Suppressor macrophage treated with lipopolysaccharide for 4 hours (primary cell): Measurements from ENCODE around the gene AKAP8L.

Experiments
- DNase-seq: peaks from one replicate; pipeline ENCODE4 v3.0.0-alpha.2; 2020

Gene AKAP8L

GRCh38 chr19:15432629-15433518, 14.1 kb upstream of the AKAP8L start:
- peak; percentile 96 for DNase-seq

- DNase-seq, result no peak
Observed at GRCh38 chr19:15432018-15432494, 13.3 kb upstream of the AKAP8L start.

DNA sequence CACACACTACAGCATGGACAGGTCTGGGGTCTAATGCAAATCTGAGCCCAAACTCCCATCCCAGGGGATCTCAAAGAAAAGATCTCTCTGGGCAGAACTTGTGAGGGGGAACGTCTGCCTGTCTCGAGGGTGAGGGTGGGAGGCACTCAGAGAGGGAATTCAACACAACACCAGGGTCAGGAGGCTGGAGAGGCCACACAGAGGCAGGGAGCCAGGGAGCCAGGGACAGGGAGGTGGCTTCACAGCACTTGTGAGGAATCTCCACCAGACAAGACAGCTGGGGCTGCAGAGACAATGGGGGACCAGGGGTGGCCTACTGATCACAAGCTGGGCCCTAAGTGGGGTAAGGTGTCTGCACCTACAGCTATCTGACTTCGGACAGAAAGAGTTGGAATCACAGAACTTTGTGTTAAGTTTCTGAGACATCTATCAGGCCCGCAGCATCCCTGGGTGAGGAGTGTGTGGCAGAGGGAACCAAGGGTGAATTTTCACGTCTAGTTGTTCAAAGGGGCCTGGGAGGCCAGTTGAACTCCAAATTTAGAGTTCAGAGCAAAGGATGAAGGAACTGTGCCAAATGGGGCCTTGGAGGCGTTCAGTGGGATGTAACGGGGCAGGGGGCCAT, 12.7 kb upstream of the AKAP8L start:
- DNase-seq, result no peak

DNA sequence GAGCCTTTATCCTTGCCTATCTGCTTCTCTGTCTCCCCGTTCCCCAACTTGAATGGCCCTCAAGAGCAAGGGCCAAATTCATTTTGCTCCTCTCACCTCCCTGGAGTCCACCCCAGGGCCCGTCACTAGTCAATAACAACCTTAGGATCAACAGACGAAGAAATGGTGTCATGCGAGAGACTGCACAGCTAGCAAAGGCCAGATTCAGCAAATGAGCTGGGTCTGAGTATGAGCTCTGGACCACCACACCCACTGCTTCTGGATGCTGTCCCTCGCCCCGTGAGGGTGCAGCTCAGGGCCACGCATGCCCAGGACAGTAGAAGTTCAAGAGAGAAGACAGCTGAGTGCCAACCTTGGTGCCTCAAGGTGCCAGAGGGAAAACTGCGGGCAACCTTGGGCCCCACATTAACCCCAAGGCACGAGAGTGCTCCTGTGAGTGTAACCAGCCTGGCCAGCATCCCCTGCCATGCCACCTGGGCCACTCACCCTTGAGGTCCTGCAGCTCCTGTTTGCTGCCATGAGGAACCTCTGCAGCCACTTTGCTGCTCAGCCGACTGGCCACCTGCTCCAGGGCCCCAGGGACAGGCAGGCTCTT, 11.8 kb upstream of the AKAP8L start:
- DNase-seq, result no peak

DNA sequence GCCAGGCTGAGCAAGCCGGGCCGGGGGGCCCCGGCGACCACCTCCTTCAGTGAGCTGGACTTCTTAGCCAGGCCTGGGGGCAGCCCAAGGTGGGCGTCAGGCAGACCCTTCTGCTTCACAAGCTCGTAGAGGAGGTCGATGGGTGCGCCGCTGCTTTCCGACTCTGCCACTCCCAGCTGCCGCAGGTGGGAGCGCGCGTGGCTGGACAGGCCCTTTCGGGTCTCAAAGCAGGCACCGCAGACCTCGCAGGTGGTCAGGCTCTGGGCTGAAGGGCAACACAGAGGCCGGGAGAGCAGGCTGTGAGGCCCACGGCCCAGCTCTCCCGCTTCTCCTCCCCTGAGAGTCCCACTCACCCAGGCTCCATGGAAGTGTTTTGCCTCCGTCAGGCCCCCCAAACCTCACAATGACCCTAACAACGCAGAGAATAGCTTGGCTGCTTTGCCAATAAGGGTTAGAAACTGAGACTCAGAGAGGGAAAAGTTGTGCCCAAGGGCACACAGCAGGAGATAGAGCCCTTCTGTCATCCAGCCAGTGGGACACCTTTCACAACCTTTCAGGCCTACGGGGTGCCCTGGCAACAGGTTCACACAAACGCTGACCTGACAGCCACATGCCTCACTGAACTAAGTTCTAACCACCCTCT, 11.2 kb upstream of the AKAP8L start:
- DNase-seq, result no peak

DNA sequence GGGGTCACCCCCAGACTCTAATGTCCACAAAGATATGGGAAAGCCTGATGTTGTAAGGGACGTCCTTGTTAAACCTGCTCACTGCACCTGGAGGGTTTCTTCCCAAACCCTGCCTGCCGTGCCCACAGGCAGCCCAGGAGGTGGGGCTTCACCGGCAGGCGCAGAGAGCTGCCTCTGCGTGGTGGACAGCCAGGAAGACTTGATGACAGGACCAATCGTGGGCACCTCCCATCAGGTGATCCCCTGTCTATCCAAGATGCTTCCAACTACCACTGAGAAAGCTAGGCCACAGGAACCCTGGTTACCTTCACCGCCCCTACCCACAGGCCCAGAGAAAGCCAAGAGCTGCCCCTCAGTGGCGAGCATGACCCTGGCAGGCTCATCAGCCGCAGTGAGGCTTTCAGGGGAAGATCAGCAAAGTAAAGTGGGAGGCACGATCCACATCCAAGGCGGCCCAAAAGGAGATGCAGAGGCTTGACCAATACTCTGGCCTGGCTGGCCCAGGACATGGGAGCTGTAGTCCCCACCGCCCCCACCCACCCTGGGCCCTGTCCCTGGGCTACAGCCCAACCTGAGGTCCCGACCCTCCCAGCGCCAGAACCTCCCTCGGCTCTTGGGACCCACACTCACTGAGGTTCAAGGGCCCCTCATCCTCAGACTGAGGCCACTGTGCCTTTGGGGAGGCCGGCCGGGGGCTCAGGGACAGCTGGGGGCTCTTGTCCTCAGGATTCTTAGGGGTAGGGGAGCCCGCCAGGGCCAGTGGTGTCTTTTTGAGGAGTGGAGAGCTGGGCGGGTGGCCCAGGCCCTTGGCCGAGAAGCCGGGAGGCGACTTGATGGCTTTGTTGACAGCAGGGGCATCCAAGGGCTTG, 10.4 kb upstream of the AKAP8L start:
- DNase-seq, result no peak

- DNase-seq, result no peak
Observed at GRCh38 chr19:15427991-15428471, 9.2 kb upstream of the AKAP8L start.

GRCh38 chr19:15427350-15427700, 8.5 kb upstream of the AKAP8L start:
- DNase-seq, result no peak

DNA sequence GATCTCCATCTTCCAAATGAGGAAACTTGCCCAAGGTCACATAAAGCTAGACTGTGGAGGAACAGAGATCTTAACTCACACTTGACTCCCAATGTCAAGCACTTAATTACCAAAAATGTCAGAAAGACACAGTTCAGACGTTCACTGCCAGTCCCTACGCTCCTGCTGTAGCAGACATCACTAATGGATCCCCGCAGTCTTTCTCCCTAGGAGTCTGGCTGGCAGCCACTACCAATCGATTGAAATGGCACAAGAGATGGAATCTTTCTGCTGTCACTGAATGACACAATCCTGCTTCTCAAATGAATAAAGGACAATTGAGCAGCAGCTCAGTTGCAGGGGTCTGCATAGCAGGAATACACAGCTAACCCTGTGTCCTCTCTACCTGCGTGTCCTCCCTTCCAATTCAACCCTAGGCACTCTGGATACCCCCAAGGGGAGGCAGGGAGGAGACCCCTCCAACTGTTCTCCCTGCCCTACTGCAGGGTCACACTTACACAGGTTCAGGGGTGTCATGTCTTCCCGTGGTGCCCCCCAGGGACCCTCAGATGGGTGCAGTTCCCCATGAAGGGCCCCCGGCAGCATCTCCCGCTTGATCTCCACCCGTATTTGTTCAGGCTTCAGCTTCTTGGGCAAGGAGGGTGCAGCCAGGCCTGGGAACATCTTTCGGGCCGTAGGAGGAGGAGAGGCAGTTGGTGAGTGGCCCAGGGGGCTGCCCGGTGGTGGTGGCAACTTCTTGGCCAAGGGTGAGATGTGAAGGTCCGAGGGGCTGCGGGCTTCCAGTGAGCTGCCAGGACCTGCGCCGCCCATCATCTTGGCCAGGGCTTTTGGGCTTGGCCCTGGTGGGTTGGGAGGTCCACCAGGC, 7.9 kb upstream of the AKAP8L start:
- DNase-seq, result no peak

GRCh38 chr19:15425321-15425950, 6.6 kb upstream of the AKAP8L start:
- DNase-seq, result no peak

DNA sequence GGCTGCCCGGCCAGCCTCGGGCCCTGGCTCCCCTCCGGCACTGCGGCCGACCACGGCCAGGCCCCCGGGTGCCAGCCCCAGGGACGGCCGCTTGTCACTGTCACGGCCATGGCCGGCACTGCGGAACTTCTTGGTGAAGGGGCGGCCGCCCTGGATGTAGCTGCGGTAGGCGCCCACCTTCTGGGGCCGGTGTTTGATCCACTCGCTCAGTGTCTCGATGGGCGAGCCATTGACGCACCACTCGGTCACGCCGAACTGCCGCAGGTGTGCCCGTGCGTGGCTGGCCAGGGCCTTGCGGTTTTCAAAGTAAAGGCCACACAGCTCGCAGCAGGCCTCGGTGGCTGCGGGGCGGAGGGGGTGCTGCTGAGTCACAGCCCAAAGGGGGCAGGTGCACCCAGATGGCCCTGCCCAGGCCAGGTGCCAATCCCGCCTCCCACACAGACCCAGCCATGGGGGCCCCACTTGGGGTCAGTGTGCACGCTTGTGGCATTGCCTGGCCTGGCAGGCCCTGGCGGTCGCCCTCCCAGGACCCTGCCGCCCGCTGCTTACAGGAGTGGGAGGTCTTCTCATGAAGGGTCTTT, 6.0 kb upstream of the AKAP8L start:
- no peak for DNase-seq

GRCh38 chr19:15424121-15424520, 5.3 kb upstream of the AKAP8L start:
- DNase-seq, result no peak

- DNase-seq, result no peak
Observed at GRCh38 chr19:15423130-15423529, 4.3 kb upstream of the AKAP8L start.

DNA sequence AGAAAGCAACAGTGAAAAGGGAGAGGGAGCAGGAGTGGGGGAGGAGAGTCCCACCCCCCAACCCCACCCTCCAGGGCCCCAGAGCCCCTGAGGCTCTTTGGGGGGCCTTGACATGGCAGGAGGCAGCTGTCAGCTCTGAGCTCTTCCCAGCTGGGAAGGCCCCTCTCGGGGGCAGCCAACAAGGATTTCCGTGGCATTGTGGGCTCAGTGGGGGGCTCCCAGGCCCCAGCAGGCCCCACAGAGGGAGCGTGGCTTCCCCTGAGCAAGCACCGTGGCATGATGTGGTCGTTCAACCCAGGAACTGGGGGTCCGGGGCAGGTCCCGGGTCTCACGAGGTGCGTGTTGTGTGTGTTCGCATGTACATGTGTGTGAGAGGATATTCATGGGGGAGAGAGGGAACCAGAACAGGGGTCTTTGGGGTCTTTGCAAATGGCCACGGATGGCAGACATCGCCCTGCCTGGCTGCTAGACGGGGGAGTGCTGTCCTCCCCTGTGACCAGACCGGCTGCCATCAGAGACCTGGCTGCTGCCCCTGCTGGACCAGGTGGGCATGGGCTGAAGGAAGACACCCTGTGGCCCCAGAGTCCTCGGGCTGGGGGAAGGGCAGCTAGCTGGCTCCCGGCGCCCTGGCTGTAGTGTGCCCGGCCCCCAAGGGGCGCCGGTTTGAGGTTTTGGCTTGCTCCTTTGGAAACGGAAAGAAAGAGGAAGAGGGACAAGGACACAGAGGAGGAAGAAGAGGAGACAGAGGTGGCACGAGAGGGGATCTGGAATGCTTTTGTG, 3.7 kb upstream of the AKAP8L start:
- DNase-seq, result no peak

DNA sequence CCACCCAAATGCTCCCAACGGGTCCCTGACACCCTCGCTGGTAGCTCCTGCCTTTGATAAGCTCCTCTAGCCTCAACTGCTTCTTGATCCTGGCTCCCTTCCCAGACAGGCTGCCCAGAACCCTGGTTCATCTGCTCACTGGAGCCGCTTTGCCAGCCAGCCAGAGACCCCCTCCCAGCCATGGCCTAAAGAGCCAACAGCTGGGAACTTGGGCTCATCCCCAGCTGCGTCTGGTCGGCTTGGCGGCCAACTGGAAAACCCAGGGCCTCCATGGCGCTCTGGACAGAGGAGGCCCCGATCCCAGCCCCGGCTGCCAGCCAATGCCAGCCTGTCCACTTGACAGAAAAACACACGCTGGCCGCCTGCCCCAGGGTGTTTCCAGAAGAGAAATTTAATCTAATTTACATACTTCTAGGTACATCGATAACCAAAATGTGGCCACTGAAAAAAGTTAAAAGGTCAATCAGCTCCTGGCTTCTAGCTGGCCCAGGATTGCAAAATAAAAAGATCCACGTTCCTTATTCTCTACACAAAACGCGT, 3.0 kb upstream of the AKAP8L start:
- DNase-seq, result no peak

DNA sequence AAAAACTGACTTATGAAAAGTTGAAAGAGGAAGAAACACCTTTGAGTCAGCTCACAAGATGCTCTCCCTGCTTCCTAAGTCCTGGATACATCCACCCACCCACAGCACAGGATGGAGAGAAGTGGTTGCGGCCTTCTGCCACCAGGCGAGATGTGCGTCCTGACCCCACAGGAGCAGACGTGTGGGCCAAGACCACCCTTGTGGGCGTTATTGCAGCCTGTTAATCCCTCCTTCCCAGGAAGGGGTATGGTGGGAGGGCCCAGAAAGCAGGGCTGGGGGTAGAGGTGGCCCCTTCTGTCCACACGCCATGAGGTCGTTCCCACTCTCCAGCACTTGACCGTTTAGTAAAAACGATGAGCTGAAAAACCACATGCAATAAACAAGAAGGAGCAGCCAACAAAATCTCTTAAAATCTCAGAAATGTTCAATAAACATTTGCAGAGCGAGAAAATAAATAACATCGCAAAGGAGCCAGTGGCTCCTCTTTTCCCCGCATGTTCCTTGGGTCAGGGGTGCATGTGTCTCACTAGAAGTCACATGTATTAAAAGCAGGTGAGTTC, 2.4 kb upstream of the AKAP8L start:
- no peak for DNase-seq

- no peak for DNase-seq
Observed at GRCh38 chr19:15419413-15420025, 731 bp upstream of the AKAP8L start.

- no peak for DNase-seq
Observed at GRCh38 chr19:15418231-15418578, 583 bp downstream of the AKAP8L start.

- peak; percentile 12 for DNase-seq
Observed at GRCh38 chr19:15417699-15418098, 1.1 kb downstream of the AKAP8L start.
